ENCODE measurements around the gene RBM46.

RBM46 gene, protein sequence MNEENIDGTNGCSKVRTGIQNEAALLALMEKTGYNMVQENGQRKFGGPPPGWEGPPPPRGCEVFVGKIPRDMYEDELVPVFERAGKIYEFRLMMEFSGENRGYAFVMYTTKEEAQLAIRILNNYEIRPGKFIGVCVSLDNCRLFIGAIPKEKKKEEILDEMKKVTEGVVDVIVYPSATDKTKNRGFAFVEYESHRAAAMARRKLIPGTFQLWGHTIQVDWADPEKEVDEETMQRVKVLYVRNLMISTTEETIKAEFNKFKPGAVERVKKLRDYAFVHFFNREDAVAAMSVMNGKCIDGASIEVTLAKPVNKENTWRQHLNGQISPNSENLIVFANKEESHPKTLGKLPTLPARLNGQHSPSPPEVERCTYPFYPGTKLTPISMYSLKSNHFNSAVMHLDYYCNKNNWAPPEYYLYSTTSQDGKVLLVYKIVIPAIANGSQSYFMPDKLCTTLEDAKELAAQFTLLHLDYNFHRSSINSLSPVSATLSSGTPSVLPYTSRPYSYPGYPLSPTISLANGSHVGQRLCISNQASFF

DNA sequence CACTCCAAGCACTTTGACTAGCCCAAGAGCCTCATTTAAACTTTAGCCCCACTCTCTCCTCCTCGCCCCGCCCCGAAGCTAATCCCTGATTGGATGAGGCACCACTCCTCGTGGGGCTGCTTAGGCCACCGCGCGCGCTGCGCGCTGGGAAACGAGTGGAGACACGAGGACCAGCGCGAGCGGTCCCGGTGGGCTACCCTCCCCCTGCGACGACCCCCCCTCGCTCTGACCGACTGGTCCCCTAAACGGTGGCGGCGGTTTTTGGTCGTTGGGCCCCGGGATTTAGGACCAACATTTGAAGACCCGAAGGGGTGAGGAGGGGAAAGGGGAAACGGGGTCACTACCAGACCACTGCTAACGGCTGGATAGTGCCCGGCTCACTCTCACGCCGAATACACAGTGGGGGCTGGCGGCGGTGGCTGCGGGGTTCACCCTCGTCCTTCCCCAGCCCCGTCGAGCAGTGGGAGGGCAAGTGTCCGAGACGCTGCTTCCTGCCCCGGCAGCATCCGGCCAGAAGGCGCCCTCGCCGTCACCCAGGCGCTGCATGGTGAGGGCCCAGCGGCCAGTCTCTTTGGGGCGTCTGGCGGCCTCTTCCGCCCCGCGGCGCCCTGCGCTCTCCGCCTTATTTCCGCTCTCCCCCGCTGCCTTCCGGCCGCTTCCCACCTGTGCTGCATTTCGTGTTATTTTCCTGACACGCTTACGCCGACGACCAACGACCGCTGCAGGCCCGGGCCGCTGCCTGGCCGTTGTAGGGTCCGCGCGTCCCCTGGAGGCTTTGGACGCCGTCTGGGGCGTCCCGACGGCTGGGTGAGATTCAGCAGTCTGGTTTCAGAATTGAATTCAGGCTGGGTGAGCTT lies at the start of gene RBM46:
Gene RBM46, plus strand, starts transcription at position 147 of the 857 bp plus-strand sequence. CDS start 15,481 bp downstream, outside the sequence.
- TF ChIP-seq GATA3 (IDR thresholded peaks at IDR 0.05; ENCODE audit: low read depth, low read length) (no peak), GATA2 (IDR thresholded peaks at IDR 0.05; ENCODE audit: low read depth, low read length) (no peak)

DNA sequence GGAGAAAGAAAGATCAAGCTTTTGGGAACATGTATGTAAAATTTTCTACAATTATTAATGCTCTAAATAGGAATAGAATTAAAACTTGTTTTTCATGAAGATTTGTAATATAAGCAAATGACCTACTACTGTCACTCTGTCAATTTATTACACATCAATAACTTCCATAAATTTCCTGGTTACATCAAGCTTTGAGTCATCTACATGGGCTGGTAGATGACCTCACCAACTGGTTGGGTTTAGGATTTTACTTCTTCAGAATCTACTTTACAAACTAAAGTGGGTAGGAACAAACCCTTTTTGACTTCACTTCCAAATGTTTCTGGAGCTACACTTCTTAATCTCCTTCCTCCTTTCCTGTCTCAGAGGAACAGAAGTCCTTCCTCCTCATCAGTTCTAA lies 49.3 kb upstream of the RBM46 start:
- TF ChIP-seq GATA3 (IDR thresholded peaks at IDR 0.05; ENCODE audit: low read depth, low read length) (no peak), GATA2 (IDR thresholded peaks at IDR 0.05; ENCODE audit: low read depth, low read length) (no peak)

DNA sequence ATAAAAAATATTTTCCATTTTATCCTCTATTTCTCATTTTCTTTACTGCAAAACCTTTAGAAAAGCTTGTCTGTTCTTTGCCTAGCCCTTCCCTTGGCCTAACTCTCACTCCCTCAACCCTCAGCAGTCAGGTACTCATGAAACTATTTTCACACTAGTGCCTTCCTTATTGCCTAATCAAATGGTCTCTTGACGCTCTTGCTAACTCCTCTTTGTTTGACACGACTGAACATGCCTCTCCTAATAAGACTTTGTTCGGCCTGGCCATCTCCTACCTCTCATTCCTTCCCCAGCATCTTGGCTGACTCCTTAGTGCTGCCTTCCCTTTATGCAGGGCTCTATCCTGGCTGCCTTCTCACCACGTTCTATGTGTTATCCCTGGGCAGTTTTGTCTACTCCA lies 48.4 kb upstream of the RBM46 start:
- TF ChIP-seq GATA3 (IDR thresholded peaks at IDR 0.05; ENCODE audit: low read depth, low read length) (no peak), GATA2 (IDR thresholded peaks at IDR 0.05; ENCODE audit: low read depth, low read length) (no peak)

DNA sequence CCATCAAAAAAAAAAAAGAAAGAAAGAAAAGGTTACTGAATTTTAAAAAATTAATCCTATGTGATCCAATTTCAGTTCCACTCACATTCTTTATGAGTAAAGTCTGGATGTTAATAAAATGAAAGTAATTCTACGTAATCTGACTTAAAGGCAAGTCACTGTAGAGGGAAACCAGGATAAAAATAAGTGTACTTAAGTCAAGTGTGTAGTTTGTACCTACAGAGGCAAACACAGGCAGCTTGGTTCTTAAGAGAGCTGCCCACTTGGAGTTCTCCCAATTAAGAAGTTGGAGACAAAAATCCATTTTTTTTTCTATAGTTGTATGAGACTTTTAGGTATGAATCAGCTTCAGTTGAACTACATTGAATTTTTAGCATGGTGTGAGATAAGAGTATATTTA lies 44.3 kb upstream of the RBM46 start:
- no peak for TF ChIP-seq GATA2 (IDR thresholded peaks at IDR 0.05; ENCODE audit: low read depth, low read length)
- no peak for TF ChIP-seq GATA3 (IDR thresholded peaks at IDR 0.05; ENCODE audit: low read depth, low read length)

DNA sequence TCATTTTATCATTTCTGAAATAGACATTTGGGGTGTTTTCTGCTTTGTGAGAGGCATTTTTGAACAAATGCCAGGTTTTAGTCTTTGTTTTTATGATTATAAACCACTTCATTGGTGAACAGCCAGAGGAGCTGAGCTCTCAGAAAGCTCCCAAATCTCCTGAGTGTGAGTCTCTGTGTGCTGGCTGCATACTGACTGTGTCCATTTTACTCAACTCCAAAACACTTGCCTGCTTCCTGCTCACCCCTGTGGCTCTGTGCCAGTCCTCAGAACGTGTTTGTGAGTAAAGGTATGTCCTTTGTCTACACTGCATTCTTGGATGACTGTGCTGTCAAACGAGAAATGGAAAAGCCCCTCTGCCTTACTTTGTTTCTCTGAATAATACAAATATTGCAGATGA lies 42.6 kb upstream of the RBM46 start:
- TF ChIP-seq GATA3 (IDR thresholded peaks at IDR 0.05; ENCODE audit: low read depth, low read length): no peak
- TF ChIP-seq GATA2 (IDR thresholded peaks at IDR 0.05; ENCODE audit: low read depth, low read length): no peak

DNA sequence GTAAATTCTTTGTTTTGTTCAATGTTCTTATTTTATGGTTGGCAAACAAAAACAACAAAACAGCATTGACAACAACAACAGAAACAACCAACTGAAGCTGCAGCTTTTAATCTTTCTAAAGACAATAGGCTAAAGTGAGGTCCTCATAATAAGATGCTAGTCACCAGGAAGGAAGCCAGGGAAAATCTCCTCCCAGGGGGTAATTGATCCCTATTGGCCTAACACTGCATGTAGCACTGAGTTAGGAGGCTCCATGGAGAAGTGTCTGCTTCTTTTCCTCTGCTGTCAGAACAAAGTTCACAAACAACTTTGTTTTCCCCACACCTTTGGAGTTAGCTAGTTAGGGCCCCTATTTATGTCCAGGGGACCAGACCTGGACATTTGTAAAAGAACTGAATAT lies 42.0 kb upstream of the RBM46 start:
- no peak for TF ChIP-seq GATA3 (IDR thresholded peaks at IDR 0.05; ENCODE audit: low read depth, low read length)
- no peak for TF ChIP-seq GATA2 (IDR thresholded peaks at IDR 0.05; ENCODE audit: low read depth, low read length)

DNA sequence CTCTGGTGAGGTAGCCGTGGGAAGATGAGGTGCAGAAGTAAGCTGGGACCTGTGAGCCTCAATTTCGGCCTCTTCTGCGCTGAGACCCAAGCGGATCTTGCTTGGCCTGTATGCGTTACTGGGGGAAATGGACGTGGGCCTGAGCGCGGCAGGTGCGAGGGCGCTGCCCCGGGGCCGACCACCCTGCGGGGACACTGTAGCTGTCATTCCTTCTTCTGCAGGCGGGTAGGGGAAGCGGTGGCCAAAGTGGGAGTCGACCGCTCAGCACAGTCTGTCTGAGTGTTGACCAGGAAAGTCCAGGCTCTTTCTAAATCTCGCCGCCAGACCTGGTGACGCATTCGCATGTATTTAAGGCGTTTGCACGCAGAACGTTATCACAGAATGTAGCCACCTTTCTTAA lies 40.6 kb upstream of the RBM46 start:
- TF ChIP-seq GATA3 (IDR thresholded peaks at IDR 0.05; ENCODE audit: low read depth, low read length) (no peak), GATA2 (IDR thresholded peaks at IDR 0.05; ENCODE audit: low read depth, low read length) (no peak)

DNA sequence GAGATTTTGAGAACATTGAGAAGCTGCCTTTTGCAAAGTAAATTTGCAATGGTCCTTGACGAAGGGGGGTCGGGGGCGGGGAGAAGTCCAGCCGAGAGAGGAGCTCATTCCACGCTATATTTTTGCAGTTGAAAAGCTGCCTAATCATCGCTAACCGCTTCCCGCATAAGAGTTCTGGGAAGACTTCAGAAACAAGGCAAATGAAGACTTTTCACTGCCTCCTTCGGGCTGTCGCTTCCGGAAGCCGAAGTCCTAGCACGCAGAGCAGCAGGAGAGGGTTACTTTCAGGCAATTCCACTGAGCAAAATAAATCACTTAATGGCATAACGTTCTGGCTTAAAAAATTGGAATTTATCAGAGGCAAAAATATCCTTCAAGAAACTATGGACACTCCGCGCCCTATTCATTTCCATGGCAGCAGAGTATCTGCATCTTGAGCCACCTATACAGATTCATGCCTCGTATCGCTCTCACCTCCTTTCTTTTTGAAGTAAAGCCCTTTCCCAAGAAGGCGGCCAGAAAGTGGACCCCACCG lies 39.9 kb upstream of the RBM46 start:
- TF ChIP-seq GATA3 (IDR thresholded peaks at IDR 0.05; ENCODE audit: low read depth, low read length): no peak
- TF ChIP-seq GATA2 (IDR thresholded peaks at IDR 0.05; ENCODE audit: low read depth, low read length): no peak

DNA sequence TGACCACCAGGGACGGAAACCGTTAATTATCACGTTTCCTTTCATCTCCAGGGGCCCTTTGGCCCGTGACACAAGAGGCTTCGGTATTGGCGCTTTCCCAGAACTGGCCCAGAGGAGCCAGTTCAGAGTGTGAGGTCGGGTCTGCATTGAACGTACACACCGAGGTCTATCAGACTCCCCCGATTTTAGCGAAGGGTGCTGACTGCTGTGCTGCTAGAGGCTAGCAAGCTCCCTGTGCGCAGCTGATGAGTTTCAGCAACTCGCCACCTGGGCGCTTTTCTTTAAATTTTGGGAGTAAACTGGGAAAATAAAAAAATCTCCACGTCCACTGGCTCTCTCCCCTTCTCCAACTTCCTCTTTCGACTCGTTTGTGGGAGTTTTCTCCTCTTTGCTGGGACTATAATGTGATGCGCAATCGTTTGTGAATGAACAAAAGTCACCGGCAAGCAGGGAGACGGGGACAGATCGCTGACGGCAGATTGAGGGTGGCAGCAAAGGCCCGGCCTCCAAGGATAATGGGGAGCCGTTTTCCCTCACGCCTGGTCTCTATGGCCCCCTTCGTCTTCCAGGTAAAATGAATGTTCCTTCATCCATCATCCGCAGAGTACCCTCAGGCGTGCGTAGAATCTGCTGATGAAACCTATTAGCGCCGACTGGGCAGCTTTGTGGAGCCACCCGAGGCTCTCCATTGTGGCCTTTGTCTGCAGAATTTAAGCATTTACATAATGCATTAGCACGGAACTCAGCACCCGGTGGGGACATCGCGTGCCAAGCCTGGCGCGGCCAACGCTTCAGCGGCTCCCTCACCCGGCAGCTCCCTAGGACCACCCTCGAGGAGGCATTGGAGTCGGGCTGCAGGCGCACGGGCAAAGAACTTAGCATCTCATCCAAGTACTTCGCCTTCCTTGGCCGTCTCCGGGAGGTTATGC lies 38.9 kb upstream of the RBM46 start:
- no peak for TF ChIP-seq GATA2 (IDR thresholded peaks at IDR 0.05; ENCODE audit: low read depth, low read length)
- TF ChIP-seq GATA3 (IDR thresholded peaks at IDR 0.05; ENCODE audit: low read depth, low read length): no peak

DNA sequence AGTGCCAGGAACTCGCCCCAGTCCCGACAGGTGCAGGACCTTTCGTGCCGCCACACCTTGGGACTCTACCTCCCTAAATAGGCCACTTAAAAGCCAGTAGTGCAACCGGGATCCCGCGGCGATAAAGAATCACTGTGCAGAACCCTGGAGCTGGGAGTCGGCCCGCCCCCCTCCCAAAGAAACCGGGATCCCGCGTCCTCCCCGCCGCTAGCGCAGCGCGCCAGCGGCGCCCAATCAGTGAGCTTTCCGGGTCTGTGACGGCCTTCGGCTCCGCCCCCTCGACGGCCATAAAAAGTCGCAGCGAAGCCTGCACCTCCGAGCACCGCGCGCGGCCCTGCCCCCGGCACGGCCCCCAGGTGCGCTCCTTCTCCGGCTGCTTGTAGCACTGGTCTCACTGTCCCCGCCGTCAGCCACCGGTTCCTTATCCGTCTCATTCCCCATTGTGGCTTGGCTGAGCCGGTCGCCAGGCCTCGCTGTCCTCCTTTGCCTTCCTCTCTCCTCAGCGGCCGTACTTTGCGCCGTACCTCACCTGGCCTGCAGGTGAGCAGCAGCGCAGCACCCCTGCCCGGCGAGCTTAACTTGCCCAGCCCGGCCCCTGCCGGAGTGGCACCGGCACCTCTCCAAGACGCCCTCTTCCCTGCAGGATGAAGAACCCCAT lies 37.3 kb upstream of the RBM46 start, which contains the start of gene LRAT:
Gene LRAT, plus strand, starts transcription at position 318 of the 658 bp plus-strand sequence. Its CDS starts 327 bp downstream, at position 645.
- TF ChIP-seq GATA2 (IDR thresholded peaks at IDR 0.05; ENCODE audit: low read depth, low read length): no peak
- TF ChIP-seq GATA3 (IDR thresholded peaks at IDR 0.05; ENCODE audit: low read depth, low read length): no peak

DNA sequence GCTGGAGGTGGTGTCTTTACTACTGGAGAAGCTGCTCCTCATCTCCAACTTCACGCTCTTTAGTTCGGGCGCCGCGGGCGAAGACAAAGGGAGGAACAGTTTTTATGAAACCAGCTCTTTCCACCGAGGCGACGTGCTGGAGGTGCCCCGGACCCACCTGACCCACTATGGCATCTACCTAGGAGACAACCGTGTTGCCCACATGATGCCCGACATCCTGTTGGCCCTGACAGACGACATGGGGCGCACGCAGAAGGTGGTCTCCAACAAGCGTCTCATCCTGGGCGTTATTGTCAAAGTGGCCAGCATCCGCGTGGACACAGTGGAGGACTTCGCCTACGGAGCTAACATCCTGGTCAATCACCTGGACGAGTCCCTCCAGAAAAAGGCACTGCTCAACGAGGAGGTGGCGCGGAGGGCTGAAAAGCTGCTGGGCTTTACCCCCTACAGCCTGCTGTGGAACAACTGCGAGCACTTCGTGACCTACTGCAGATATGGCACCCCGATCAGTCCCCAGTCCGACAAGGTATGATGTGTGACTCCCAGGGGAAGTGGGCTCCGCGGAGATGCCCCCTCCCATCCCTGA lies 36.6 kb upstream of the RBM46 start:
- no peak for TF ChIP-seq GATA3 (IDR thresholded peaks at IDR 0.05; ENCODE audit: low read depth, low read length)
- TF ChIP-seq GATA2 (IDR thresholded peaks at IDR 0.05; ENCODE audit: low read depth, low read length): no peak

DNA sequence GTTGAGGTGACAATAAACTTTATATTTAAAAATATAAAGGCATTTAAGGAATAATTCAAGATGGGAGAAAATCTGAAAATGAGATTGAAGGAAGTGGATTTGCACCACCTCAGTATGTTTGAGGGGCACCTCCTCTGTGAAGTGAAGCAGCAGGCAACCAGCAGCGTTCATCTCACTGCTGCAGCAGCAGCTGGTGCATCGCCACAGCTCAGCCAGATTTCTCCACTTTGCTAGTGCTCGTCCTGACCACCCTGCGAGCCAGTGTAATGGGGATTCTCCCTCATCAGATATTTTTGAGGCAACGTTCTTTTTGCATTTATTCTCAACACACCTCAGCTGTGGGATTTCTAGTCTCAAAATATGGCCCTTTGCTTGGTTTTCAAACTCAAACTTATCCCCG lies 23.4 kb upstream of the RBM46 start:
- TF ChIP-seq GATA3 (IDR thresholded peaks at IDR 0.05; ENCODE audit: low read depth, low read length) (no peak), GATA2 (IDR thresholded peaks at IDR 0.05; ENCODE audit: low read depth, low read length) (no peak)

Measured in SH-SY5Y (cell line).